A549 (cell line): ENCODE results near the gene OR7A17.

Experiments
- KDM1A ChIP-seq: fragments of 200-600 bp; sonication (generic); IDR thresholded peaks from 2 replicates; pipeline ENCODE4 v1.6.1; 2016; ENCODE audit warnings: low read depth, mild to moderate bottlenecking
- POLR2A ChIP-seq: IDR thresholded peaks from 2 replicates; pipeline ENCODE4 v1.6.1; 2012; ENCODE audit warnings: mild to moderate bottlenecking, low read length
- RCOR1 ChIP-seq: fragments of 150-350 bp; IDR thresholded peaks from 2 replicates; pipeline ENCODE4 v1.6.1; 2014; ENCODE audit warnings: antibody characterized with exemption, low read length, low read depth

GRCh38 chr19:14830702-14831101 lies 55.2 kb downstream of the OR7A17 start:
- TF ChIP-seq KDM1A (no peak), POLR2A (no peak), RCOR1 (no peak)
